ENCODE results near the gene STT3B.
"Not testable (repeated sequence)": the region's sequence is repeated elsewhere in the genome, so short reads cannot be mapped to it uniquely, and the experiment has no call there.

The STT3B gene

GRCh38 chr3:31502803-31503221 lies 29.9 kb upstream of the STT3B start:
- no peak overlapping the region for H3K27ac ChIP-seq (ENCODE audit: low read depth, low read length)
- no peak overlapping the region for H3K4me2 ChIP-seq (ENCODE audit: low read length)
- no peak overlapping the region for H3K4ac ChIP-seq (ENCODE audit: low read depth, low read length)

GRCh38 chr3:31503456-31503855 lies 29.3 kb upstream of the STT3B start:
- H3K4ac ChIP-seq (ENCODE audit: low read depth, low read length) = peak overlapping the region; percentile 36
- H3K18ac ChIP-seq (ENCODE audit: low read length) = peak overlapping the region; percentile 84
- no peaks in the 10 kb centered on the region for H3K36me3 ChIP-seq (ENCODE audit: control insufficient read depth, insufficient read depth, low read length)
- H3K79me2 ChIP-seq (ENCODE audit: control insufficient read depth, insufficient read depth, low read length) = no peaks in the 10 kb centered on the region
- H2BK15ac ChIP-seq (replicated peaks; ENCODE audit: low read depth) = no peak overlapping the region
- no peaks in the 10 kb centered on the region for H3K79me1 ChIP-seq (ENCODE audit: low read length)
- no peak overlapping the region for H3K27ac ChIP-seq (ENCODE audit: low read depth, low read length)
- no peak overlapping the region for H3K56ac ChIP-seq (ENCODE audit: low read length)
- DNase-seq = peak; percentile 64
- H2BK120ac ChIP-seq (ENCODE audit: low read depth, low read length) = peak overlapping the region; percentile 88
- no peak overlapping the region for H3K4me3 ChIP-seq (ENCODE audit: low read length)
- peaks cover 11% of the 10 kb centered on the region for H3K4me1 ChIP-seq (ENCODE audit: control insufficient read depth, low read depth, low read length)
- H3K4me2 ChIP-seq (ENCODE audit: low read length) = no peak overlapping the region
- H3K9ac ChIP-seq (ENCODE audit: low read length) = no peak overlapping the region
- no peak overlapping the region for H2AK5ac ChIP-seq (ENCODE audit: low read length)
- no peak overlapping the region for H3K23ac ChIP-seq (ENCODE audit: low read length)
- H2BK5ac ChIP-seq (ENCODE audit: low read length) = no peak overlapping the region
- WGBS (ENCODE audit: extremely low coverage, insufficient coverage, low lambda C conversion rate) = 100% methylated on average over 1 of the region's 4 CpGs
- H4K8ac ChIP-seq (ENCODE audit: low read depth, low read length) = no peak overlapping the region
- H4K5ac ChIP-seq (ENCODE audit: low read length) = no peak overlapping the region
- no peaks in the 10 kb centered on the region for H3K27me3 ChIP-seq (ENCODE audit: insufficient read depth, low read length, poor library complexity)

More at GRCh38 chr3:31502803-31503221, 29.9 kb upstream of the STT3B start:
- H3K36me3 ChIP-seq (ENCODE audit: control insufficient read depth, insufficient read depth, low read length) = no peaks in the 10 kb centered on the region
- peak overlapping the region; percentile 61 for H2BK120ac ChIP-seq (ENCODE audit: low read depth, low read length)
- peaks cover 11% of the 10 kb centered on the region for H3K4me1 ChIP-seq (ENCODE audit: control insufficient read depth, low read depth, low read length)
- no peak for DNase-seq
- peak overlapping the region; percentile 57 for H2BK15ac ChIP-seq (replicated peaks; ENCODE audit: low read depth)
- no peak overlapping the region for H4K5ac ChIP-seq (ENCODE audit: low read length)
- no peak overlapping the region for H2BK5ac ChIP-seq (ENCODE audit: low read length)
- H3K27me3 ChIP-seq (ENCODE audit: insufficient read depth, low read length, poor library complexity) = no peaks in the 10 kb centered on the region
- no peak overlapping the region for H3K4me3 ChIP-seq (ENCODE audit: low read length)
- H3K79me2 ChIP-seq (ENCODE audit: control insufficient read depth, insufficient read depth, low read length) = no peaks in the 10 kb centered on the region
- H3K9ac ChIP-seq (ENCODE audit: low read length) = no peak overlapping the region
- no peak overlapping the region for H3K23ac ChIP-seq (ENCODE audit: low read length)
- H2AK5ac ChIP-seq (ENCODE audit: low read length) = no peak overlapping the region
- no peak overlapping the region for H4K8ac ChIP-seq (ENCODE audit: low read depth, low read length)
- H3K79me1 ChIP-seq (ENCODE audit: low read length) = no peaks in the 10 kb centered on the region
- H3K56ac ChIP-seq (ENCODE audit: low read length) = no peak overlapping the region
- WGBS (ENCODE audit: extremely low coverage, insufficient coverage, low lambda C conversion rate) = no CpG with 5 or more reads among the region's 3 CpGs
- no peak overlapping the region for H3K18ac ChIP-seq (ENCODE audit: low read length)

- no peak overlapping the region for H4K5ac ChIP-seq (ENCODE audit: low read length)
- no peak overlapping the region for H2BK5ac ChIP-seq (ENCODE audit: low read length)
- H2BK15ac ChIP-seq (replicated peaks; ENCODE audit: low read depth) = peak overlapping the region; percentile 23
- no peaks in the 10 kb centered on the region for H3K27me3 ChIP-seq (ENCODE audit: insufficient read depth, low read length, poor library complexity)
- H3K36me3 ChIP-seq (ENCODE audit: control insufficient read depth, insufficient read depth, low read length) = no peaks in the 10 kb centered on the region
- H3K4me2 ChIP-seq (ENCODE audit: low read length) = no peak overlapping the region
- peak overlapping the region; percentile 87 for H3K18ac ChIP-seq (ENCODE audit: low read length)
- H3K4ac ChIP-seq (ENCODE audit: low read depth, low read length) = no peak overlapping the region
- WGBS (ENCODE audit: extremely low coverage, insufficient coverage, low lambda C conversion rate) = no CpG with 5 or more reads among the region's 3 CpGs
- no peak overlapping the region for H2AK5ac ChIP-seq (ENCODE audit: low read length)
- peak overlapping the region; percentile 94 for H2BK120ac ChIP-seq (ENCODE audit: low read depth, low read length)
- no peak overlapping the region for H3K9ac ChIP-seq (ENCODE audit: low read length)
- H3K79me1 ChIP-seq (ENCODE audit: low read length) = no peaks in the 10 kb centered on the region
- no peak overlapping the region for H3K23ac ChIP-seq (ENCODE audit: low read length)
- no peak overlapping the region for H4K8ac ChIP-seq (ENCODE audit: low read depth, low read length)
- no peak overlapping the region for H3K56ac ChIP-seq (ENCODE audit: low read length)
- DNase-seq = no peak
- peaks cover 11% of the 10 kb centered on the region for H3K4me1 ChIP-seq (ENCODE audit: control insufficient read depth, low read depth, low read length)
- H3K79me2 ChIP-seq (ENCODE audit: control insufficient read depth, insufficient read depth, low read length) = no peaks in the 10 kb centered on the region
- no peak overlapping the region for H3K4me3 ChIP-seq (ENCODE audit: low read length)
- H3K27ac ChIP-seq (ENCODE audit: low read depth, low read length) = no peak overlapping the region
These were observed 28.5 kb upstream of the STT3B start for GRCh38 chr3:31504230-31504629.

- no CpG with 5 or more reads among the region's 5 CpGs for WGBS (ENCODE audit: extremely low coverage, insufficient coverage, low lambda C conversion rate)
- Histone ChIP-seq H2BK15ac (replicated peaks; ENCODE audit: low read depth) (no peak overlapping the region), H3K27ac (ENCODE audit: low read depth, low read length) (peak overlapping the region; percentile 94), H3K4me1 (ENCODE audit: control insufficient read depth, low read depth, low read length) (peaks cover 11% of the 10 kb centered on the region), H2BK5ac (ENCODE audit: low read length) (peak overlapping the region; percentile 55), H3K4me3 (ENCODE audit: low read length) (no peak overlapping the region), H3K79me2 (ENCODE audit: control insufficient read depth, insufficient read depth, low read length) (no peaks in the 10 kb centered on the region), H2AK5ac (ENCODE audit: low read length) (no peak overlapping the region), H3K18ac (ENCODE audit: low read length) (peak overlapping the region; percentile 99), H3K23ac (ENCODE audit: low read length) (no peak overlapping the region), H3K4me2 (ENCODE audit: low read length) (peak overlapping the region; percentile 7), H2BK120ac (ENCODE audit: low read depth, low read length) (peak overlapping the region; percentile 83), H3K4ac (ENCODE audit: low read depth, low read length) (peak overlapping the region; percentile 71), H3K9ac (ENCODE audit: low read length) (peak overlapping the region; percentile 43), H3K27me3 (ENCODE audit: insufficient read depth, low read length, poor library complexity) (no peaks in the 10 kb centered on the region), H3K56ac (ENCODE audit: low read length) (peak overlapping the region; percentile 68), H3K36me3 (ENCODE audit: control insufficient read depth, insufficient read depth, low read length) (no peaks in the 10 kb centered on the region), H4K8ac (ENCODE audit: low read depth, low read length) (peak overlapping the region; percentile 7), H4K5ac (ENCODE audit: low read length) (no peak overlapping the region), H3K79me1 (ENCODE audit: low read length) (no peaks in the 10 kb centered on the region)
- peak; percentile 80 for DNase-seq
These were observed 27.2 kb upstream of the STT3B start for GRCh38 chr3:31505371-31506048.

- not testable (repeated sequence) for H3K9ac ChIP-seq (ENCODE audit: low read length); H3K23ac ChIP-seq (ENCODE audit: low read length); H3K27ac ChIP-seq (ENCODE audit: low read depth, low read length); H3K79me2 ChIP-seq (ENCODE audit: control insufficient read depth, insufficient read depth, low read length); H4K8ac ChIP-seq (ENCODE audit: low read depth, low read length); H3K27me3 ChIP-seq (ENCODE audit: insufficient read depth, low read length, poor library complexity); H2AK5ac ChIP-seq (ENCODE audit: low read length); H3K4me2 ChIP-seq (ENCODE audit: low read length); H2BK15ac ChIP-seq (replicated peaks; ENCODE audit: low read depth); DNase-seq; H3K4me3 ChIP-seq (ENCODE audit: low read length); H3K36me3 ChIP-seq (ENCODE audit: control insufficient read depth, insufficient read depth, low read length); H3K79me1 ChIP-seq (ENCODE audit: low read length); H4K5ac ChIP-seq (ENCODE audit: low read length)
- H3K4ac ChIP-seq (ENCODE audit: low read depth, low read length) = peak overlapping the region; percentile 55
- peak overlapping the region; percentile 68 for H3K18ac ChIP-seq (ENCODE audit: low read length)
- peaks cover 11% of the 10 kb centered on the region for H3K4me1 ChIP-seq (ENCODE audit: control insufficient read depth, low read depth, low read length)
- H2BK5ac ChIP-seq (ENCODE audit: low read length) = peak overlapping the region; percentile 7
- H3K56ac ChIP-seq (ENCODE audit: low read length) = peak overlapping the region; percentile 35
- WGBS (ENCODE audit: extremely low coverage, insufficient coverage, low lambda C conversion rate) = no CpG with 5 or more reads among the region's 7 CpGs
- H2BK120ac ChIP-seq (ENCODE audit: low read depth, low read length) = peak overlapping the region; percentile 14
These were observed 26.2 kb upstream of the STT3B start for GRCh38 chr3:31506515-31506914.

Data from mesendoderm (in vitro differentiated cells).